HepG2 (cell line): Measurements from ENCODE around the gene ANXA11. TPM values are rescaled to one million over a fixed set of nuclear protein-coding genes. Genes with fewer than 3 reads are reported as not detected.

ENCODE experiments used
- ATAC-seq: fragments of 200-7000 bp; cut with Tn5 transposase; 3 replicates; pipeline ENCODE4 v1.9.1; 2020; ENCODE audit warnings: mild to moderate bottlenecking, moderate library complexity
- BruUV-seq: library from RNA; stranded (reverse); fragments of 400-500 nt; replicated peaks from 2 replicates; lab custom pipeline; 2021; lab: Mats Ljungman, UMichigan
- CTCF ChIA-PET: fragments of 300-600 bp; formaldehyde crosslinking; extraction: SDS; loops from one replicate; lab custom pipeline; 2021; ENCODE audit warnings: low total read pairs, inconsistent platforms, low intra/inter-chr PET ratio; lab: Yijun Ruan, JAX
- POLR2A ChIA-PET: fragments of 350-600 bp; sonication (Branson Sonifier 250); formaldehyde crosslinking; loops from one replicate; lab custom pipeline; 2020; ENCODE audit warnings: antibody characterized with exemption, inconsistent platforms; lab: Yijun Ruan, JAX
- DNase-seq: peaks from one replicate; pipeline ENCODE4 v3.0.0-alpha.2; 2015; ENCODE audit warnings: low spot score
- FAIRE-seq: peaks from 3 replicates; lab custom pipeline; 2011; peaks lifted over from hg19 to GRCh38; lab: Jason Lieb, UNC
- H2AFZ ChIP-seq: one replicate; pipeline ENCODE4 v1.6.1; 2011; ENCODE audit warnings: low read length, inconsistent platforms
- H3K27ac ChIP-seq: fragments of 300-600 bp; 3 replicates; pipeline ENCODE4 v1.8.0; 2011; ENCODE audit warnings: mixed run types, mild to moderate bottlenecking, mixed read lengths, low read length, inconsistent platforms; ENCODE audit not compliant: insufficient read depth; ENCODE audit errors: extremely low read length
- H3K27me3 ChIP-seq, 2 experiments: fragments of 200-600 bp in 1 of 2; 2 replicates in 1 of 2; 3 replicates in 1 of 2; pipeline versions ENCODE4 v1.6.0 to v1.8.0; 2011; ENCODE audit warnings: low read length in 2 of 2, mild to moderate bottlenecking in 2 of 2, moderate library complexity in 2 of 2, inconsistent platforms in 1 of 2; ENCODE audit not compliant: insufficient read depth in 2 of 2, control insufficient read depth in 1 of 2
- H3K36me3 ChIP-seq, 2 experiments: fragments of 200-600 bp in 1 of 2; replicated peaks in 1 of 2; 2 replicates in 1 of 2; 3 replicates in 1 of 2; pipeline versions ENCODE4 v1.5.1 to v1.8.0; 2011; ENCODE audit warnings: low read length in 2 of 2, inconsistent platforms in 1 of 2; ENCODE audit not compliant: insufficient read depth in 2 of 2, control insufficient read depth in 1 of 2
- H3K4me1 ChIP-seq: 2 replicates; pipeline ENCODE4 v1.5.1; 2012; ENCODE audit warnings: low read length, inconsistent platforms; ENCODE audit not compliant: insufficient read depth
- H3K4me2 ChIP-seq: 2 replicates; pipeline ENCODE4 v1.6.0; 2011; ENCODE audit warnings: low read depth, low read length, inconsistent platforms
- H3K4me3 ChIP-seq, 3 experiments: fragments of 200-600 bp in 1 of 3; sonication (generic), shearing (Covaris generic) in 1 of 3; replicated peaks in 1 of 3; 2 replicates each; pipeline ENCODE4 v1.5.1; 2011 to 2016; ENCODE audit warnings: low read length in 3 of 3, inconsistent platforms in 2 of 3, low read depth in 2 of 3, mild to moderate bottlenecking in 2 of 3, control low read depth in 1 of 3, mixed read lengths in 1 of 3; ENCODE audit not compliant: insufficient read depth in 1 of 3
- H3K79me2 ChIP-seq: one replicate; pipeline ENCODE4 v1.6.1; 2011; ENCODE audit warnings: low read length, inconsistent platforms; ENCODE audit not compliant: insufficient read depth
- H3K9ac ChIP-seq: 2 replicates; pipeline ENCODE4 v1.6.0; 2011; ENCODE audit warnings: mild to moderate bottlenecking, low read depth, low read length, inconsistent platforms; ENCODE audit not compliant: insufficient read depth
- H3K9me3 ChIP-seq: 2 replicates; pipeline ENCODE4 v1.5.1; 2012; ENCODE audit warnings: mild to moderate bottlenecking, low read length
- H4K20me1 ChIP-seq: 2 replicates; pipeline ENCODE4 v1.6.0; 2011; ENCODE audit warnings: inconsistent platforms, mild to moderate bottlenecking, low read length, moderate library complexity; ENCODE audit not compliant: insufficient read depth
- AKNA ChIP-seq: sonication (generic); formaldehyde crosslinking; IDR thresholded peaks from 2 replicates; pipeline ENCODE4 v1.4.0; 2020; ENCODE audit warnings: missing genetic modification reagents, borderline replicate concordance
- KDM5B ChIP-seq: sonication (generic); formaldehyde crosslinking; IDR thresholded peaks from 2 replicates; pipeline ENCODE4 v1.4.0; 2020; ENCODE audit warnings: missing genetic modification reagents, mild to moderate bottlenecking, borderline replicate concordance
- NCOA5 ChIP-seq: sonication (generic); formaldehyde crosslinking; IDR thresholded peaks from 2 replicates; pipeline ENCODE4 v1.4.0; 2020; ENCODE audit warnings: missing genetic modification reagents
- NFE2L1 ChIP-seq: sonication (generic); formaldehyde crosslinking; IDR thresholded peaks from 2 replicates; pipeline ENCODE4 v1.4.0; 2020; ENCODE audit warnings: missing genetic modification reagents, mild to moderate bottlenecking, borderline replicate concordance
- ZFP36L2 ChIP-seq: sonication (generic); formaldehyde crosslinking; IDR thresholded peaks from 2 replicates; pipeline ENCODE4 v1.4.0; 2020; ENCODE audit warnings: missing genetic modification reagents
- ZFX ChIP-seq: sonication (generic); formaldehyde crosslinking; IDR thresholded peaks from 2 replicates; pipeline ENCODE4 v1.4.0; 2020; ENCODE audit warnings: mild to moderate bottlenecking, low read depth, missing genetic modification reagents, moderate library complexity
- ZFYVE20 ChIP-seq: sonication (generic); formaldehyde crosslinking; IDR thresholded peaks from 2 replicates; pipeline ENCODE4 v1.8.0; 2023; ENCODE audit warnings: low read depth, mild to moderate bottlenecking, moderate library complexity, missing genetic modification reagents, borderline replicate concordance
- ZMYM4 ChIP-seq: sonication (generic); formaldehyde crosslinking; IDR thresholded peaks from 2 replicates; pipeline ENCODE4 v1.8.1; 2023; ENCODE audit warnings: mild to moderate bottlenecking, missing genetic modification reagents
- ZNF512B ChIP-seq: sonication (generic); formaldehyde crosslinking; IDR thresholded peaks from 2 replicates; pipeline ENCODE4 v1.5.1; 2020; ENCODE audit warnings: missing genetic modification reagents, mild to moderate bottlenecking, borderline replicate concordance
- ZNF546 ChIP-seq: sonication (generic); formaldehyde crosslinking; conservative IDR thresholded peaks from 2 replicates; pipeline ENCODE4 v1.8.1; 2023; ENCODE audit warnings: mild to moderate bottlenecking, missing genetic modification reagents
- ZSCAN21 ChIP-seq: sonication (generic); formaldehyde crosslinking; IDR thresholded peaks from 2 replicates; pipeline ENCODE4 v1.8.0; 2022; ENCODE audit warnings: mild to moderate bottlenecking, missing genetic modification reagents, moderate library complexity, borderline replicate concordance
- WGBS: methylation state at CpG from one replicate; pipeline ENCODE4 v1.1.6; 2017; ENCODE audit warnings: low lambda C conversion rate; 5-methylcytosine and 5-hydroxymethylcytosine counted together
- in situ Hi-C: cut with HindIII; loops from 2 replicates; pipeline ENCODE4 v1.10.0; 2017; ENCODE audit warnings: low pct_unique_long_range_greater_than_20kb; ENCODE audit not compliant: extremely low pct_ligation_motif_present
- intact Hi-C: fragments of 100-400 bp; cut with micrococcal nuclease; formaldehyde crosslinking; loops from one replicate; pipeline ENCODE4 v1.10.0; 2022; ENCODE audit not compliant: unreplicated experiment
- polyA plus RNA-seq, 8 experiments: library from polyadenylated mRNA; depleted of rRNA in 3 of 8; stranded (reverse) in 7 of 8; unstranded in 1 of 8; fragments of >200 nt; fragmentation: Illumina TruSeq in 4 of 8; extraction: Trizol in 4 of 8; gene quantifications; 2 replicates each; pipeline versions ENCODE4 v1.2.1 to v1.2.3, GENCODE V29; 2011 to 2016; ENCODE audit warnings: low read depth in 4 of 8, missing spikeins in 1 of 8, mixed read lengths in 1 of 8; ENCODE audit not compliant: insufficient read depth in 1 of 8
- total RNA-seq, 5 experiments: library from RNA; depleted of rRNA; stranded (reverse); fragments of >200 nt; fragmentation: Illumina TruSeq; extraction: Trizol; gene quantifications; 2 replicates each; pipeline ENCODE4 v1.2.3, GENCODE V29; 2016; ENCODE audit warnings: low read depth in 1 of 5

ANXA11 gene
- total and polyA plus RNA-seq, 2 of the 13 experiments (the other 11 are each of a cell fraction or from before 2014, with no cell fraction given) = 30.6 to 51.5 TPM

DNA sequence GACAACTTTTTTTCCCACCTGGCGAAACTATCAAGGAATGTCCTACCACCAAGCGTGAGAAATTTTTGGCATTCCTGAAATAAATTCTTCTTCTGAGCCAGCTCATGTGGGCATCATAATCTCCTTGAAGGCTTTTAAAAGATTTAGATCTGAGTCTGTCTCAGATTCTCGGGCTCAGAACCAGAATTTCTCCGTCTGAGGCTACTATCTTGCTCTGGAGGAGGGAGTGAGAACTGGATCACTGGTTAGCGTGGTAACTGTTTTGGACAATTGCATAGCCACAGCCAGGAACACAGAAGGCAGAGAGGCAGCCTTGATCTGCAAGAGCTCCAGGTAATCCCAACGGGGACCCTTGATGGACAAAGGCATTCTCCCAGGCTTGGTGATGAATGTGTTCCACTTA, 73.8 kb downstream of the ANXA11 start:
- Histone ChIP-seq H3K36me3 (no peaks in the 10 kb centered on the region), H3K27ac (no peak overlapping the region), H3K4me2 (no peak overlapping the region), H3K9me3 (no peaks in the 10 kb centered on the region), H3K79me2 (no peaks in the 10 kb centered on the region), H3K4me3 (no peak overlapping the region), H3K4me1 (0 out of 2 replicates have a peak, but pooled peaks cover 5% of the 10 kb centered on the region), H2AFZ (no peak overlapping the region), H3K27me3 (peaks cover 5 to 22% of the 10 kb centered on the region in 2 experiments; a peak in 4 of 5 replicates), H4K20me1 (no peaks in the 10 kb centered on the region), H3K9ac (no peak overlapping the region)
- no peak for FAIRE-seq
- in situ Hi-C loops = no loop called here
- TF ChIP-seq AKNA (CRISPR knock-in tag) (no peak), NFE2L1 (CRISPR knock-in tag) (no peak), ZFP36L2 (CRISPR knock-in tag) (no peak), ZSCAN21 (CRISPR knock-in tag) (no peak), ZNF546 (CRISPR knock-in tag) (no peak), ZNF512B (no peak), NCOA5 (CRISPR knock-in tag) (no peak), ZMYM4 (CRISPR knock-in tag) (no peak), ZFYVE20 (CRISPR knock-in tag) (no peak), ZFX (CRISPR knock-in tag) (no peak), KDM5B (CRISPR knock-in tag) (no peak)
- intact Hi-C loops = loop anchor here (2.0 kb wide), 1 partner anchor 73 kb away; no protein-coding TSS in a partner anchor
- ChIA-PET POLR2A (no interaction called here), CTCF (no interaction called here)
- no peak for ATAC-seq
- DNase-seq = no peak
- no TSS peak for BruUV-seq
- WGBS = 37% methylated on average over 5 of the region's 6 CpGs
